Hypothalamus (tissue), 51 donors: ENCODE measurements around the gene PRKRIP1.

ENCODE experiments used
- DNase-seq, 51 donors: peaks; one replicate each; lab custom pipeline; 2025; lab: John Stamatoyannopoulos, UW

PRKRIP1 gene

DNA sequence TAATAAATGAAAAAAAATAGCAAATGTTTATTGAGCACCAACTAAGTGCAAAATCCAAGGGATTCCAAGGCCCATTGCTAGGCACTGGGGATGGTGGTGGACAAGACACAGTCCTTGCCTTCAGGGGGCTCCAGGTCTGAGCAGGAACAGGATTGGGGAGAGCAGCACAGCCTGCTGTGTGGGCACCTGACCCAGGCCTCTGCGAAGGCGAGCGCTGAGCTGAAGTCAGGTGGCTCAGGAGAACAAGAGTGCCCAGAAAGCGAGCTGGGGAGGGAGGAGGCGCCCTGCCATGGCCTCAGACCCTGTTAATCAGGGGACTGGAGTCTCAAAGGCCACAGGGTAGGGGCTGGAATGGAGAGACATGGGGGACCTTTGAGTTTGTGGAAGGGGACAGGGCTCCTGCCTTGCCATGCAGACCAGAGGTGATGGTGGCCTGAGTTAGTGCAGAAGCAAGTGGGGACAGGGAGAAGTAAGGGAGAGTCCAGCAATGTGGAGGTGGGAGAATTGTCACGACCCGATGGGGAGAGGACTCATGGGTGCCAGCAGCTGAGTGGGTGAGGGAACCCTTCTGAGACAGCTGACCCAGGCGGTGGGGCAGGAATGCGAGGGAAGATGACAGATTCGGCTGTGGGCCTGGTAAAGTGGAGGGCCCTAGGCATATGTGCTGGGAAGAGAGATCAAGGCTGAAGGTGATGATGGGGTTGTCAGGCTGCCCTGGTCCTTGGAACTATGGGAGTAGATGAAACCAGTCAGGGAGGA, 33.2 kb downstream of the PRKRIP1 start:
- DNase-seq, result no peak

DNA sequence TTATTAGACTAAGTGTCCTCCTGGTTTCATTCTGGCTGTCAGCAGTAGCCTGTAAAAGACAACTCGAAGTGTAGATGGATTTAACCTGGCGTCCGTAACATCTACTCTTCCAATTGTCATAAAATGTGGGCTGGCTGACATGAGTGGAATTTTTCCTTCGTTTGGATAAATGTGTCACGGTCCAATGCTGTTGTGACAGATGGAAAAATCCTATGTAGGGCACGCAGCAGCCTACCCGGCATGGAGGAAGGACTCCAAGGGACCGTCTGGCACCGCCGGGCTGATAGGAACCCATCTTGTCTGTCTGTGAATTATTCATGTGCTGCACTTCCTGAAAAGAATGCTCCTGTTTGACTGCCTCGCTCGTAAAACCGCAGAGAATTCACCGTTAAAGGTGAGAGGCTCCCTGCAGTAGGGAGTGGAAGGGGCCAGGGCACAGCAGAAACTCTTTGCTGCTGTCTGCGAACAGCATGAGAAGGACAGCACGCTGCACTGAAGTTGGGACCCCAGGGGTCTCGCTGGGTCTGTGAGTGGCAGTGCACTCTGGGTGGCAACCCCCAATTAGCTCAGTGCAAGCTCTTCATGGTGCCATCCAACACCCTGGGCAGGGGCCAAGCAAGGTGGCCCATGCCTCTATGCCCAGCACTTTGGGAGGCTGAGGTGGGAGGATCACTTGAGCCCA, 35.6 kb downstream of the PRKRIP1 start:
- peak in 6 of 51 donors; percentile 7 to 59 (median 31) for DNase-seq

DNA sequence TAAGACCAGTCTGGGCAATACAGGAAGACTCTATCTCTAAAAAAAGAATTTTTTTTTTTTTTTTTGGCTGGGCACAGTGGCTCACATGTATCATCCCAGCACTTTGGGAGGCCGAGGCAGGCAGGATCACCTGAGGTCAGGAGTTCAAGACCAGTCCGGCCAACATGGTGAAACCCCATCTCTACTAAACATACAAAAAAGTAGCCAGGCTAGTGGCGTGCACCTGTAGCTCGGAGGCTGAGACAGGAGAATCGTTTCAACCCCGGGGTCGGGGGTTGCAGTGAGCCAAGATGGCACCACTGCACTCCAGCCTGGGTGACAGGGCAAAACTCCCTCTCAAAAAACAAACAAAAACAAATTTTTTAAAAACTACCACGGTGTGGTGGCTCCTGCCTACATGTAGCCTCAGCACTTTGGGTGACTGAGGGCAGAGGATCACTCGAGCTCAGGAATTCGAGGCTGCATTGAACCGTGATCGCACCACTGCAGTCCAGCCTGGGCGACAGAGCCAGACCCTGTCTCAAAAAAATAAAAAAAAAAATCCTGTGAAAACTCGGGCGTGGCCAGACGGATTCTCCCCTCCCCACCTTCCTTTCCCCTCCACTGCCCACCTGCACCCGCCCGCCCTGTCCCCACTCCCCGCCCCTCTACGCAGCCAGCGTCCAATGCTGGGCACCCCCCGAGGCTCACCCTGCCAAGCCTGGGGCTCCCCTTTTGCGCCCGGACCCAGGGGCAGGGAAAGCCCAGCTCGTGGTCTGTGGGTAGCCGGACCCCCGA, 36.5 kb downstream of the PRKRIP1 start:
- peak in 1 of 51 donors; percentile 60 for DNase-seq

DNA sequence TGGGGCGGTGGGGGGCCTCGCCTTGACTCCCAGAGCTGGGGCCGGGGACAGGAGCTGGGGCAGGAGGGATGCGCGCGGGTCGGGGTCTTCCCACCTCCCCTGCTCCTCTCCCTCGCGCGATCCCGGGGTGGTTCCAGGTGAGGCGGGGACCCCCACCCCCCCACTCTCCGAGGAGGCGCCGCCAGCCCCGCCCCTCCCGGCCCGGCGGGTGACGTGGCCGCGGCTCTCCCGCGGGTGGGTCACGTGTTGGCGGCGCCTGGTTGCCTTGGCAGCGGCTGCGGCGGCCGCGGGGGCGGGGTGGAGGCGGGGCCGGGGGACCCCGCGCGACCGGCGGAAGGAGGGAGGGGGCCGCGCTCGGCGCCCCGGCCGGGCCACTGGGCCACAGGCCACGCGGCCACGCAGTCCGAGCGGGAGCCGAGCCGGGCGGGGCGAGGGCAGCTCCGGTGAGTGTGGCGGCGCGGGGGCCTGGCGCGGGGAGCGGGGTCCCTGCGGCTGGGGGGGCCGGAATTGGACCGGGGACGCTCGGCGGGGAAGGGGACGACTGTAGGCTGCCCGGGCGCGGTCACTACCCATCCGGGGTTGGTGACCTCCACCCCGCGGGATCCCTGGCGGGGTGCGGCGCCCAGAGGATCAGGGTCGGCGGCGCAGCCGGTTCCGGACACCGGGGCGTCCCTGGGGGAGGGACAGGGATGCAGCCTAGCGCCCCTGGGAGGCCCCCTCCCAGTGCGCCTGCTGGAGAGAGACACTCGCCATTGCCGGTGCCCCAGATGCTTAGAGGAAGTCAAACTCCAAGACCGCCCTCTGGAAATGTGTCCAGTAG, 37.3 kb downstream of the PRKRIP1 start, which contains the start of gene ORAI2:
Gene ORAI2, plus strand, starts transcription at position 357 of the 820 bp plus-strand sequence. CDS start 5,382 bp downstream, outside the sequence.
- peak in 49 of 51 donors; percentile 22 to 91 (median 73) for DNase-seq

DNA sequence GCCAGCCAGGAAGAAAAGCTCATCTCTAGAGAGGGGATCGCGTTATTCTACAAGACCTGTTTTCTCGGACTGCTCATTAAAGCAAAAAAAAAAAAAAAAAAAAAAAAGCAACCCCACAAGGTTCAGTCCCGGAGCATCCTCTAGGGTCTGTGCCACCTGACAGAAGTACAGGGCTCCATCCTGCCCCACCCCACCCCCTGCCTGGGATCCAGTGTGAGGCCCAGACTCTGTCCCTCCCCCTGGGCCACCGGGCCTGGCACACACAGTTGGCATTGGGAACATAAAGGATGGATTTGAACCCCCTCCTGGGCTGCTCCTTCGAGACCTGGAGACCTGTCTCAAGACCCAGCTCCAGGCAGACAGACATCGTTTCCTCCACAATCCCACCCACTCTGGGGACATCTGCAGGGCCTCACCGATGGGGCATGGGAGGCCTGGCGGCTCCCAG, 37.9 kb downstream of the PRKRIP1 start:
- peak in 1 of 51 donors; percentile 44 for DNase-seq

DNA sequence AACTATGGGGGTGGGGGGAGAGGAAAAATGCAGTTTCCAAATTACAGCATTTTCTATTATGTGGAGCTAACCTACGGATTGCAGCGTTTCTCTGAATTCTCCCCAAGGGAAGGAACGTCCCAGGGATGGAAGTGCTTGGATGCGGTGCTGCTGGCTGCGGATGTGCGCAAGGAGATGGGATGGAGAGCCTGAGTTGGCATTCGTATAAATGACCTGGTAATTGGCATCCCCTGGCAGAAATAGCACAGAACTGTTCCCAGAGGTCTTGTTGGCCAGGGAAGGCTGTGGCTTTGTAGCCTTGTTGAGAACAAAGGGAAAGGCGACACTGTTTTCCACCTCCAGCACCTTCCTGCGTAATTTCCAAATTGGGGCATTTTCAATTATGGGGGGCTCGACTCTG, 40.0 kb downstream of the PRKRIP1 start:
- no peak for DNase-seq

DNA sequence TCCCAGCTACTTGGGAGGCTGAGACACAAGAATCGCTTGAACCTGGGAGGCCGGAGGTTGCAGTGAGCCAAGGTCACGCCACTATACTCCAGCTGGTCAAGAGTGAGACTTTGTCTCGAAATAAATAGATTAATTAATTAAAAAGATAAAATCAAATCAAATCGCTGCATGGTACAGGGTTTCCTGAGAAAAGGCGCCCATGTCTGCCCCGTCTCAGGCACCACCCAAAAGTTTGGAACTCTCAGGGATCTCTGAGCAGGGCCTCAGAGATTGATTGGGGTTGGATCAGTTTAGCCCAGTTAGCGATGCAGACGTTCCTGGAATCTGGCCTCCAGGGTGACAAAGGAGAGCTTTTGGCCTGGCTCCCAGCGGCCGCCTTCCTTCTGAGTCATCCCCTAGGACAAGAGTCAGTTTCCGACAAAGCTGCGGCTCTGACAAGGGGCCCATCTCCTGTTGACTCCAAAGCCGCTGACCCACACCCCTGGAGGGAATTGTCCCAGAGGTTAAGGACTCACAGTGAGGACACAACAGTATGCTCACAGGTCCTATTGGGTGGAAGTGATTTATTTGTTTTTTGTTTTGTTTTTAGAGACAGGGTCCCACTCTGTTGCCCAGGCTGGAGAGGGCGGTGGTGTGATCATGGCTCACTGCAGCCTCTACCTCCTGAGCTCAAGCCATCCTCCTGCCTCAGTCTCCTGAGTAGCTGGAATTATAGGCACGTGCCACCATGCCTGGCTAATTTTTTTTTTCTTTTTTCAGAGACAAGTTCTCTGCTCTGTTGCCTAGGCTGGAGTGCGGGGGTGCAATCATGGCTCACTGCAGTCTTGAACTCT, 44.0 kb downstream of the PRKRIP1 start:
- peak in 4 of 51 donors; percentile 9 to 56 (median 26) for DNase-seq

DNA sequence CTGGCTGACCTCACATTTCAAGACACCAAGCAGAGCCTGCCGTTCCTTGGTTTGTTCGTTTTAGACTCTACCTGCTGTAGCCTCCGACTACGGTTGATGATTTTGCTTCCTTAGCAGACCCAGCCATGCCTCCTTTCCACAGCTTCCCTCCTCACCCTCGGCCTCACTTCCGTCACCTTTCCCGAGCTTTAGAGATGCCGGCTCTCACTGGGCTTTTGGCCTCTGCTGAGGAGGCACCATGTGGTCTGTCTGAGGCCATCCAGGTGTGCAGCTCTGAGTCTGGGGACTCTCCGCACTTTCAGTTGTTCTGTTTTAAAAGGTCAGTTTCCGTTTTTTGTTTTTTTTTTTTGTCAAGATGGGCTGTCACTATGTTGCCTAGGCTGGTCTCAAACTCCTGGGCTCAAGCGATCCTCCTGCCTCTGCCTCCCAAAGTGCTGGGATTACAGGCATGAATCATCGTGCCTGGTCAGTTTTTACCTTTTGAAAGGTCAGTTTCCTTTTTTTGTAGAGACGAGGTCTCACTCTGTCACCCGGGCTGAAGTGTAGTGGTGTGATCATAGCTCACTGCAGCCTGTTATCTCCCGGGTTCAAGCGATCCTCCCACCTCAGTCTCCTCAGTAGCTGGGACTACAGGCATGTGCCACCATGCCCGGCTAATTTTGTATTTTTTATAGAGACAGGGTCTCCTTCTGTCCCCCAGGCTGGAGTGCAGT, 49.0 kb downstream of the PRKRIP1 start:
- DNase-seq, result no peak

DNA sequence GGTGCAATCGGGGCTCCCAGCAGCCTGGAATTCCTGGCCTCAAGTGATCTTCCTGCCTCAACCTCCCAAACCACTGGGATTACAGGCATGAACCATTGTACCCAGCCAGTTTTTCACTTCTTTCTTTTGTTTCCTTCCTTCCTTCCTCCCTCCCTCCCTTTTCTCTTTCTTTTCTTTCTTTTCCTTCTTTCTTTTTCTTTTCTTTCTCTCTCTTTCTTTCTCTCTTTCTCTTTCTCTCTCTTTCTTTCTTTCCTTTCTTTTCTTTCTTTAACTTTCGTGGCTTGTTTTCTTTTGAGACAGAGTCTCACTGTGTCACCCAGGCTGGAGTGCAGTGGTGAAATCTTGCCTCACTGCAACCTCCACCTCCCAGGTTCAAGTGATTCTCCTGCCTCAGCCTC, 49.5 kb downstream of the PRKRIP1 start:
- no peak for DNase-seq

DNA sequence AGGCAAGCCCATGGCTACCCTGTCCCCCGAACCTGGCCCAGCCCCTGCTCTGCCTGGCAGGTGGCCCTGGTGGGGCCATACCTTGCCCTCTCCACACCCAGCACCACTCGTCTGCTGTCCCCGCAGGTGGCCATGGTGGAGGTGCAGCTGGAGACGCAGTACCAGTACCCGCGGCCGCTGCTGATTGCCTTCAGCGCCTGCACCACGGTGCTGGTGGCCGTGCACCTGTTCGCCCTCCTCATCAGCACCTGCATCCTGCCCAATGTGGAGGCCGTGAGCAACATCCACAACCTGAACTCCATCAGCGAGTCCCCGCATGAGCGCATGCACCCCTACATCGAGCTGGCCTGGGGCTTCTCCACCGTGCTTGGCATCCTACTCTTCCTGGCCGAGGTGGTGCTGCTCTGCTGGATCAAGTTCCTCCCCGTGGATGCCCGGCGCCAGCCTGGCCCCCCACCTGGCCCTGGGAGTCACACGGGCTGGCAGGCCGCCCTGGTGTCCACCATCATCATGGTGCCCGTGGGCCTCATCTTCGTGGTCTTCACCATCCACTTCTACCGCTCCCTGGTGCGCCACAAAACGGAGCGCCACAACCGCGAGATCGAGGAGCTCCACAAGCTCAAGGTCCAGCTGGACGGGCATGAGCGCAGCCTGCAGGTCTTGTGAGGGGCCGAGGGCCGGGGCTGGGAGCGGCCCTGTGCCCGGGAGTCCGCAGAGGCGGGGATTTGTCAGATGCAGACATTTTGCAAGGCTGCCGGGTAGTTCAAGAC, 50.4 kb downstream of the PRKRIP1 start:
- no peak for DNase-seq

DNA sequence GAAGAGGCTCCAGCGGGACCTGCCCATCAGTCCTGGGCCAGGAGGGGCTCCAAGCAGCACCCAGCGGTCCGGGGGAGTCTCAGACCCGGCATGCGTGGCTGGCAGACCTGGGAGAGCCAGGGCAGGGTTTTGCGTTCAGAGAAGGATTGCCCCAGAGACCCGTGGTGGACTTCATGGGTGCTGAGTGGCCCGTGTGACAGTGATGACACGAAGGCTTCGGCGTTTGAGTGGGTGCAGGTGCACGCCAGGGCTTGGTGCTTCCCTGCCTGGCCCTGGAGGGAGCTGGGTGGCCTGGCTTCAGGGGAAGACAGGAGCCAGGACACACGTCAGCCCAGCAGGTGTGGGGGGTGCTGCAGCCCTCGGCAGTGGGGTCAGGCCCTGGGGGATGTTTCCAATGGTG, 51.1 kb downstream of the PRKRIP1 start:
- no peak for DNase-seq

DNA sequence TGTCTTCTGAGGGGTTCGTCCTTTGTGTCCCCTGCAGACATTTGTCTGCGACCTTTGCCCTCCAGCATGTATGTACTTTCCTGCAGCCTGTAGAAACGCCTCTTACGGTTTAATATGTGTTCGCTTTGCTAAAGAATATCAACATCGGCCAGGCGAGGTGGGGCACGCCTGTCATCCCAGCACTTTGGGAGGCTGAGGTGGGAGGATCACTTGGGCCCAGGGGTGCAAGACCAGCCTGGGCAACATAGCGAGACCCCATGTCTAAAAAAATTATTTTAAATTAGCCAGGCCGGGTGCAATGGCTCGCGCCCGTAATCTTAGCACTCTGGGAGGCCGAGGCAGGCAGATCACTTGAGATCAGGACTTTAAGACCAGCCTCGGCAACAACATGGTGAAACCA, 53.0 kb downstream of the PRKRIP1 start:
- DNase-seq, result no peak

DNA sequence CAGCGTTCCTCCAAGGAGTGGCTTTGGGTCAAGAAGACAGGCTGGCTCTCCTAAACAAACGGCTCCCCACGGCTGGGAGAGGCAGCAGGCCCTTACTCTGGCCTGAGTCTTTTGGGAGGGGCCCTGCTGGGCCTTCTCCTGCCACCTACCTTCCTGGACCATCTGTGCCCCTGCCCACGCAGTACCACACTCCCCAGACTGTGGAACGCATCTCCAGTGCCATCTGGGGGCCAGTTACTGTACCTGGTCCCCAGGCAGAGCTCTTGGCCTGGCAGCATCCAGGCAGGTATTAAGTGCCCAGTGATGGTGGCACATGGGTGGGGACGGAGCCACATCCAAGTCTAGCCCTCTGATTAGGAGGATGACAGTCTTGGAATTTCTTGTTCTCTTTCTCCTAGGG, 54.1 kb downstream of the PRKRIP1 start:
- no peak for DNase-seq

DNA sequence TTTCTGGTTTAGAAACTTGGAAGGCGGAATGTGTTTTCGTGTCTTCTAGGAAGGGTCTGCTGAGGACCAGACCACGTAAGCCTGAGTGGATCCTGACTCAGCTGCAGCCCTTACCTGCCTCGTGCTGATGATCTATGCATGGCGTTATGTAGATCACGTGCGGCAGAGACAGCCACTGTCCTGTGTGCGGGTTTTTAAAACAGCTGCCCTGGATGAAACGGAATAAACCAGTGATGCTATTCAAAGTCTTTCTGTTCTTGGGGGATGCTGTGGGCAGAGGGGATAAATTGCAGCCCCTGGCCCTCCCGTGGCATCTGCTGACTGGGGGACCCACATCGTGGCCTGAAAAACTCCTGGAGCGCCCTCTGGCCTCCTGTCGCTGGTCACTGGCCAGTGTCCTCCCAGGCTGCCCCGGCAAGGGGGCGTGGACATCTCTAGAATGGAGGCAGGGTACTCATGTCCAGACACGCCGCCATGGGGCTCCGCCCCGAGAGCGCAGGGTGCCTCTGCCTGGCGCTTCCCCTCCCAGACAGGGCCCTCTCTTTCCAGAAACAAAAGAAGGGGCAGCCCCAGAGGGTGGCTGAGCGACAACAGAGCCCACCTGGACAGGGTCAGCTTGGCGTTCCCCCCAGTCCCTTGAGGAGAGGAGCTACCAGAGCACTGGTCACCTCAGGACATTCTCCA, 55.4 kb downstream of the PRKRIP1 start:
- no peak for DNase-seq

DNA sequence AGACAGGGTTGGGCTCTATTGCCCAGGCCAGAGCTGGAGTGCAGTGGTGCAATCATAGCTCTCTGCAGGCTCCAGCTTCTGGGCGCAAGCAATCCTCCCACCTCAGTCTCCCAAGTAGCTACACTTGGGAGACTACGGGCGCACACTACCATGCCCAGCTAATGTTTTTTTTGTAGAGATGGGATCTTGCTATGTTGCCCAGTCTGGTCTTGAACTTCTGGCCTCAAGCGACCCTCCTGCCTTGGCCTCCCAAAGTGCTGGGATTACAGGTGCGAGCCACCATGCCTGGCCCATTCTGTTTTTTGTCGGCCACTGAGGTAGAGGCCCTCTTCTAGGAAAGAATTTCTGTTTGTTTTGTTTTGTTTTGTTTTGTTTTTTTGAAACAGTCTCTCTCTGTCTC, 56.3 kb downstream of the PRKRIP1 start:
- DNase-seq, result no peak

DNA sequence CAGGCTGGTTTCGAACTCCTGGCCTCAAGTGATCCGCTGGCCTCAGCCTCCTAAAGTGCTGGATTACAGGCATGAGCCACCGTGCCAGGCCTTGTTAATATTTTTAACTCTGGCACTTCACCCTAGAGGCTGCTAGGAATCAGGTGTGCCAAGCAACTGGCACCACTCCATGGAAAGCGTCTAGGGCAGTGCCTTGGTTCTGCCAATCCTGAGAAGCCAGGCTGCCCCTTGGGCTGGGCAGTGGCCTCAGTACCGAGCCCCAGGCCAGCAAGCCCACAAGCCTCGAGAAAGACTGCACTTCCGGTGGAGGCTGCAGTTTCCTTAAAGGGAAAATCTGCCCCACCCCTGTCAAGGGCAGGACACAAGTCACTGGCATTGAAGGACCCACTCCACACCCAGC, 57.2 kb downstream of the PRKRIP1 start:
- DNase-seq, result no peak

DNA sequence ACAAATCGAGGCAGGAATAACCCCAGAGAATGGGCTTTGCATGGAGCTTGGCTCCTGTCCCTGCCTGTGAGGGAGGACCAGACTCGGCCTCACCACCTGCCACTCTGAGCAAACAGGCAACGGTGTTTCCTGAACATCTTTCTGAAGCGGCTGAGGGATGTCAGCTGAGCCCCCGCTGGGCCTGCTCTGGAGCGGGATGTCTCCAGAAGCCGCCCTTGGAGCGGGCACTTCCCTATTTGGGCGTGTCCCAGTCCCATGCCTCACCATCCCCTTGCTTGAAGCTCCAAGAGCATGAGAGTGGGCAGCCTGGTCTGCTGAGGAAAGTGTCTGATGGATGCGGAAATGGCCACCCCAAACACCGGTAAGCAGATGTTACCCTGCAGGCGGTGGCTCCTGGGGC, 58.3 kb downstream of the PRKRIP1 start:
- DNase-seq, result no peak
